ENCODE results near the gene PTCRA.

DNA sequence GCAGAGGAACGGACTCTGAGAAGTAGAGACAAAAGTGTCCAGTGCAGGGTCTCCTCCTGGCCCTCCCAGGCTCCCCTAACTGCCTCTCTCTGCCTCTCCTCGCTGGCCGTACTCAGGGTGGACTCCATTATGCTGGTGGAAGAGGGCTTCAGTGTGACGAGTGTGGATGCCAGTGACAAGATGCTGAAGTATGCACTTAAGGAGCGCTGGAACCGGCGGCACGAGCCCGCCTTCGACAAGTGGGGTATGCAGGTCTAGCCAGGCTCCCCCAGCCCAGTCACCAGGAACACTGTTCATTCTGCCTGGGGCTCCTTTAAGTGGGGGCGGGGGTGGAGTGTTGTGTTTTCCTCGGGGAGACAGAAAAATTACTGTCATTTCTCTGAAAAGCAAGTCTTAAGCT, 46.2 kb downstream of the PTCRA start:
- TF ChIP-seq, protein P1, sequence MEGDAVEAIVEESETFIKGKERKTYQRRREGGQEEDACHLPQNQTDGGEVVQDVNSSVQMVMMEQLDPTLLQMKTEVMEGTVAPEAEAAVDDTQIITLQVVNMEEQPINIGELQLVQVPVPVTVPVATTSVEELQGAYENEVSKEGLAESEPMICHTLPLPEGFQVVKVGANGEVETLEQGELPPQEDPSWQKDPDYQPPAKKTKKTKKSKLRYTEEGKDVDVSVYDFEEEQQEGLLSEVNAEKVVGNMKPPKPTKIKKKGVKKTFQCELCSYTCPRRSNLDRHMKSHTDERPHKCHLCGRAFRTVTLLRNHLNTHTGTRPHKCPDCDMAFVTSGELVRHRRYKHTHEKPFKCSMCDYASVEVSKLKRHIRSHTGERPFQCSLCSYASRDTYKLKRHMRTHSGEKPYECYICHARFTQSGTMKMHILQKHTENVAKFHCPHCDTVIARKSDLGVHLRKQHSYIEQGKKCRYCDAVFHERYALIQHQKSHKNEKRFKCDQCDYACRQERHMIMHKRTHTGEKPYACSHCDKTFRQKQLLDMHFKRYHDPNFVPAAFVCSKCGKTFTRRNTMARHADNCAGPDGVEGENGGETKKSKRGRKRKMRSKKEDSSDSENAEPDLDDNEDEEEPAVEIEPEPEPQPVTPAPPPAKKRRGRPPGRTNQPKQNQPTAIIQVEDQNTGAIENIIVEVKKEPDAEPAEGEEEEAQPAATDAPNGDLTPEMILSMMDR (IDR thresholded peaks at IDR 0.05), result no peak
- TF ChIP-seq POLR2A (IDR thresholded peaks at IDR 0.05) (no peak), POLR2AphosphoS5 (IDR thresholded peaks at IDR 0.05; ENCODE audit: insufficient read depth in 1 of 2, low read depth in 1 of 2) (no peak)
